DND-41 (cell line): ENCODE measurements around the gene TMEM8B.

Experiments
- EZH2 ChIP-seq: IDR thresholded peaks from 3 replicates; pipeline ENCODE4 v1.6.1; 2012; ENCODE audit warnings: borderline replicate concordance, low read depth, mild to moderate bottlenecking, moderate library complexity, low read length, inconsistent platforms; ENCODE audit not compliant: severe bottlenecking
- TF ChIP-seq, protein P1 (sequence below): IDR thresholded peaks from 2 replicates; pipeline ENCODE4 v1.5.1; 2012; ENCODE audit warnings: borderline replicate concordance, low read length, moderate library complexity, mild to moderate bottlenecking; ENCODE audit not compliant: poor library complexity, severe bottlenecking; ENCODE audit errors: extremely low read depth

DNA sequence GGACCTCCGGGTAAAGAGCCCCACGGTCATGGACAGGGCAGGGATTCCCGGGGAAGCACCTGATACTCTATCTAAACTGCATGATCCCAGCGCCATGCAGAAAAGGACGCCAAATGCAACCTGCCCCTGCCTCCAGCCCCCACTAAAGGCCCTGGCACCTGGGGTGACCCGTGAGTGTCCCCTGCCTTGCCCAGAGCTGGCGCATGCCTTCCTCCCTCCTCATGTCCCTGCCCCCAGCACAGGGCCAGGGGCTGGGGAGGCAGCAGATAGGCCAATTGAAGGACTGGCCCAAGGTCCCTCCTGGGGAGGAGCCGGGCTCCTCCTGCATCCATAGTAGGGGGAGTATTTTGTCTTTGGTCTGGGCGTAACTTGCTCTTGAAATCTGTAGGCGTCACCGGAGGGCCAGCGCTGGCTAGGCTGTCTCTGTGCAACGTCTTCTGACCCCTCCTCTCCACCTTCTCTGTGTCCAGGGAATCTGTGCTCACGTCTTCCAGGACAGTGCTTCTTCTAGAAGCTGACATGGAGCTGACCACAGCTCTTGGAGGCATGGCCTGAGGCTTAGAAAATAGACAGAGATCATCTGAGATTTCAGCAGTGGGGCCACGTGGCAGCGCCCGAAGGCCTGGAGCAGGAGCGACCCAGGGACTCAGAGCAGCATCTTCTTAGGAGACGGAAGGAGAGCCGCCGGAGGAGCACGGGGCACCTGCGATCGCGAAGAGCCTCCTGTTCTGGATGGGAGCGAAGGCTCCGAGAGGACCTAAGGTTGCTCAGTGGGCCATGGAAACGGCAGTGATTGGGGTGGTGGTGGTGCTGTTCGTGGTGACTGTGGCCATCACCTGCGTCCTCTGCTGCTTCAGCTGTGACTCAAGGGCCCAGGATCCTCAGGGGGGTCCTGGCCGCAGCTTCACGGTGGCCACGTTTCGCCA lies 80.9 kb downstream of the TMEM8B start:
- TF ChIP-seq, protein P1, sequence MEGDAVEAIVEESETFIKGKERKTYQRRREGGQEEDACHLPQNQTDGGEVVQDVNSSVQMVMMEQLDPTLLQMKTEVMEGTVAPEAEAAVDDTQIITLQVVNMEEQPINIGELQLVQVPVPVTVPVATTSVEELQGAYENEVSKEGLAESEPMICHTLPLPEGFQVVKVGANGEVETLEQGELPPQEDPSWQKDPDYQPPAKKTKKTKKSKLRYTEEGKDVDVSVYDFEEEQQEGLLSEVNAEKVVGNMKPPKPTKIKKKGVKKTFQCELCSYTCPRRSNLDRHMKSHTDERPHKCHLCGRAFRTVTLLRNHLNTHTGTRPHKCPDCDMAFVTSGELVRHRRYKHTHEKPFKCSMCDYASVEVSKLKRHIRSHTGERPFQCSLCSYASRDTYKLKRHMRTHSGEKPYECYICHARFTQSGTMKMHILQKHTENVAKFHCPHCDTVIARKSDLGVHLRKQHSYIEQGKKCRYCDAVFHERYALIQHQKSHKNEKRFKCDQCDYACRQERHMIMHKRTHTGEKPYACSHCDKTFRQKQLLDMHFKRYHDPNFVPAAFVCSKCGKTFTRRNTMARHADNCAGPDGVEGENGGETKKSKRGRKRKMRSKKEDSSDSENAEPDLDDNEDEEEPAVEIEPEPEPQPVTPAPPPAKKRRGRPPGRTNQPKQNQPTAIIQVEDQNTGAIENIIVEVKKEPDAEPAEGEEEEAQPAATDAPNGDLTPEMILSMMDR = no peak
- TF ChIP-seq EZH2 = no peak
